Peyer's patch (tissue), 4 donors: ENCODE data around the gene KCNA2.

Source experiments
- CTCF ChIP-seq, 6 experiments: fragments of 450-650 bp in 4 of 6; fragments of 200-600 bp in 2 of 6; sonication (generic) in 1 of 6; IDR thresholded peaks; one replicate each; pipeline ENCODE4 v1.5.1; 2017 to 2019; ENCODE audit warnings: antibody characterized with exemption in 6 of 6, mild to moderate bottlenecking in 3 of 6, moderate library complexity in 1 of 6
- POLR2A ChIP-seq, 2 donors: fragments of 450-650 bp; IDR thresholded peaks; one replicate each; pipeline ENCODE4 v1.5.1; 2017; ENCODE audit warnings: antibody characterized with exemption in 2 of 2, mild to moderate bottlenecking in 2 of 2, moderate library complexity in 2 of 2

DNA sequence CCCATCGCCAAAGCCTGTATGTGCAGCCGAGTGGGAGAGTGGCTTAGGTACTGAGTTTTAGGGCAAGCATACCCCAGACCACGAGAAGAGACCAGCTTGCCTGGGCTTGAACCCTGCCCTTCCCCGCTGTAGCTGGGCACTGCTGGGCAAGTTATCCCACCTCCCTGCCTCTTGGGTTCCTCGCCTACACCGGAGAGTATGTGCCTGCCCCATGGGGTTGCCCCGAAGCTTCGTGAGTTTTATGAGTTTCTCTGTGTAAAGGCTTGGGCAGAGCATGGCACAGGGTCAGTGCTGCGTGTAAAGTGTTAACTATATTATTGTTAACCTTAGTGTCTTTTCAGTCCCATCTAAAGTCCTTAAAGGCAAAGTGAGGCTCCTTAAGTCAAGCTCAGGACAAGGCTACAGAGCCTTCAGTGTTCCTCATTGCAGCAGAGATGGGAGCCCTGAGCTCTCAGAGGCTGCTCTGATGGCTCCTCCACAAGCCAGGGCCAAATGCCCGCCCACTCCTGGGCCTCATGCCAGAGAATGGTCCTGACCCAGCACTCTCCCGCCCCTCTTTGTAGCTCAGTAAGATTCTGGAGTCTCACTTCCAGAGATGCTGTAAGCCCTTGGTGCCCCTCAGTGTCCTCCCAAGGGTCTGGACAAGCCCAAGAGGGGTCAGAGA lies 50.2 kb downstream of the KCNA2 start:
- no peak for TF ChIP-seq CTCF (IDR thresholded peaks at IDR 0.05)
- TF ChIP-seq POLR2A (IDR thresholded peaks at IDR 0.05): no peak
